PC-3 (cell line): ENCODE measurements around the gene NPRL2. TPM values are rescaled to one million over a fixed set of nuclear protein-coding genes. Genes with fewer than 3 reads are reported as not detected.

Experiments used
- ATAC-seq: fragments of 200-7000 bp; cut with Tn5 transposase; 2 replicates; pipeline ENCODE4 v1.9.1; 2020; ENCODE audit warnings: mild to moderate bottlenecking, moderate library complexity
- BruUV-seq: library from RNA; stranded (reverse); fragments of 400-500 nt; replicated peaks from 2 replicates; lab custom pipeline; 2021; lab: Mats Ljungman, UMichigan
- CTCF ChIA-PET: fragments of 300-600 bp; sonication (Branson Sonifier 250); formaldehyde crosslinking; loops from one replicate; lab custom pipeline; 2022; ENCODE audit warnings: antibody characterized with exemption; lab: Charles Lee
- POLR2A ChIA-PET: fragments of 300-600 bp; sonication (Branson Sonifier 250); formaldehyde crosslinking; loops from one replicate; lab custom pipeline; 2022; ENCODE audit warnings: antibody characterized with exemption; ENCODE audit not compliant: unreplicated experiment; lab: Charles Lee
- DNase-seq: peaks from one replicate; pipeline ENCODE4 v3.0.0-alpha.2; 2015
- H2AFZ ChIP-seq: fragments of 300-600 bp; sonication (generic); 2 replicates; pipeline ENCODE4 v1.6.0; 2016; ENCODE audit warnings: antibody characterized with exemption, low read length
- H3F3A ChIP-seq: fragments of 300-600 bp; sonication (generic); one replicate; pipeline ENCODE4 v1.6.0; 2017; ENCODE audit warnings: antibody characterized with exemption, low read length, control low read depth, mild to moderate bottlenecking; ENCODE audit not compliant: unreplicated experiment
- H3K27ac ChIP-seq: fragments of 300-600 bp; sonication (generic); 2 replicates; pipeline ENCODE4 v1.5.1; 2016; ENCODE audit warnings: mild to moderate bottlenecking, low read length
- H3K27me3 ChIP-seq: fragments of 300-600 bp; sonication (generic); 2 replicates; pipeline ENCODE4 v1.6.1; 2016; ENCODE audit warnings: low read length, mixed read lengths
- H3K36me3 ChIP-seq: fragments of 300-600 bp; sonication (generic); 2 replicates; pipeline ENCODE4 v1.6.1; 2016; ENCODE audit warnings: low read depth, mixed run types, low read length, mixed read lengths
- H3K4me1 ChIP-seq: fragments of 300-600 bp; sonication (generic); 2 replicates; pipeline ENCODE4 v1.5.1; 2016; ENCODE audit warnings: low read length; ENCODE audit not compliant: insufficient read depth
- H3K4me2 ChIP-seq: fragments of 300-600 bp; sonication (generic); 2 replicates; pipeline ENCODE4 v1.6.0; 2016; ENCODE audit warnings: low read length
- H3K4me3 ChIP-seq: fragments of 300-600 bp; sonication (generic); 2 replicates; pipeline ENCODE4 v1.5.1; 2016; ENCODE audit warnings: mild to moderate bottlenecking, low read length, mixed read lengths
- H3K79me2 ChIP-seq: fragments of 300-600 bp; sonication (generic); 2 replicates; pipeline ENCODE4 v1.6.1; 2017; ENCODE audit warnings: low read length, mixed read lengths
- H3K9ac ChIP-seq: fragments of 300-600 bp; sonication (generic); 2 replicates; pipeline ENCODE4 v1.6.0; 2016; ENCODE audit warnings: mild to moderate bottlenecking, low read length
- H3K9me2 ChIP-seq: fragments of 300-600 bp; sonication (generic); replicated peaks from 2 replicates; pipeline ENCODE4 v1.6.1; 2016; ENCODE audit warnings: mixed run types, low read length, mixed read lengths
- H3K9me3 ChIP-seq: fragments of 300-600 bp; sonication (generic); 2 replicates; pipeline ENCODE4 v1.6.1; 2016; ENCODE audit warnings: low read length, mixed read lengths
- H4K20me1 ChIP-seq: fragments of 300-600 bp; sonication (generic); 2 replicates; pipeline ENCODE4 v1.6.1; 2016; ENCODE audit warnings: low read length, mixed read lengths
- EZH2 ChIP-seq: fragments of 300-600 bp; sonication (generic); IDR thresholded peaks from one replicate; pipeline ENCODE4 v1.6.1; 2017; ENCODE audit warnings: antibody characterized with exemption, mild to moderate bottlenecking, low read length; ENCODE audit not compliant: unreplicated experiment
- EZH2phosphoT487 ChIP-seq: fragments of 300-600 bp; sonication (generic); IDR thresholded peaks from 2 replicates; pipeline ENCODE4 v1.6.1; 2018; ENCODE audit warnings: mild to moderate bottlenecking, antibody characterized with exemption, low read length, borderline replicate concordance
- intact Hi-C: fragments of 100-400 bp; cut with micrococcal nuclease; formaldehyde crosslinking; loops from 2 replicates; pipeline ENCODE4 v1.9.0; 2023
- total RNA-seq: library from RNA; depleted of rRNA; stranded (reverse); fragments of >200 nt; gene quantifications from 2 replicates; pipeline ENCODE4 v1.2.3, GENCODE V29; 2014
- TF ChIP-seq, protein P1 (sequence below): fragments of 300-600 bp; sonication (generic); conservative IDR thresholded peaks from 2 replicates; pipeline ENCODE4 v1.5.1; 2017; ENCODE audit warnings: antibody characterized with exemption, low read depth, mild to moderate bottlenecking, low read length

Gene NPRL2
- total RNA-seq, 1 experiment from 2014 or later: 56.9 TPM

GRCh38 chr3:50395070-50395860, 44.7 kb upstream of the NPRL2 start:
- ChIA-PET CTCF (interaction anchor here (0.6 kb wide), 1 partner anchor 123 kb away, joined by 8 read pairs; no protein-coding TSS in a partner anchor), POLR2A (no interaction called here)
- H3F3A ChIP-seq: no peaks in the 10 kb centered on the region
- H4K20me1 ChIP-seq: no peaks in the 10 kb centered on the region
- no peaks in the 10 kb centered on the region for H3K27me3 ChIP-seq
- DNase-seq: no peak
- H3K4me3 ChIP-seq: no peak overlapping the region
- no peak overlapping the region for H3K4me2 ChIP-seq
- H3K79me2 ChIP-seq: no peaks in the 10 kb centered on the region
- no peak overlapping the region for H3K27ac ChIP-seq
- no TSS peak for BruUV-seq
- intact Hi-C loops: no loop called here
- H3K4me1 ChIP-seq: peaks cover 11% of the 10 kb centered on the region
- H3K9ac ChIP-seq: no peak overlapping the region
- no peaks in the 10 kb centered on the region for H3K9me3 ChIP-seq
- no peak overlapping the region for H2AFZ ChIP-seq
- no peaks in the 10 kb centered on the region for H3K9me2 ChIP-seq
- TF ChIP-seq EZH2 (no peak), EZH2phosphoT487 (no peak)
- TF ChIP-seq, protein P1, sequence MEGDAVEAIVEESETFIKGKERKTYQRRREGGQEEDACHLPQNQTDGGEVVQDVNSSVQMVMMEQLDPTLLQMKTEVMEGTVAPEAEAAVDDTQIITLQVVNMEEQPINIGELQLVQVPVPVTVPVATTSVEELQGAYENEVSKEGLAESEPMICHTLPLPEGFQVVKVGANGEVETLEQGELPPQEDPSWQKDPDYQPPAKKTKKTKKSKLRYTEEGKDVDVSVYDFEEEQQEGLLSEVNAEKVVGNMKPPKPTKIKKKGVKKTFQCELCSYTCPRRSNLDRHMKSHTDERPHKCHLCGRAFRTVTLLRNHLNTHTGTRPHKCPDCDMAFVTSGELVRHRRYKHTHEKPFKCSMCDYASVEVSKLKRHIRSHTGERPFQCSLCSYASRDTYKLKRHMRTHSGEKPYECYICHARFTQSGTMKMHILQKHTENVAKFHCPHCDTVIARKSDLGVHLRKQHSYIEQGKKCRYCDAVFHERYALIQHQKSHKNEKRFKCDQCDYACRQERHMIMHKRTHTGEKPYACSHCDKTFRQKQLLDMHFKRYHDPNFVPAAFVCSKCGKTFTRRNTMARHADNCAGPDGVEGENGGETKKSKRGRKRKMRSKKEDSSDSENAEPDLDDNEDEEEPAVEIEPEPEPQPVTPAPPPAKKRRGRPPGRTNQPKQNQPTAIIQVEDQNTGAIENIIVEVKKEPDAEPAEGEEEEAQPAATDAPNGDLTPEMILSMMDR: no peak
- H3K36me3 ChIP-seq: no peaks in the 10 kb centered on the region
- ATAC-seq: no peak

- H3K27ac ChIP-seq: no peak overlapping the region
Measured at GRCh38 chr3:50393061-50393460, 42.5 kb upstream of the NPRL2 start.

More at GRCh38 chr3:50393061-50393460, 42.5 kb upstream of the NPRL2 start:
- ChIA-PET CTCF (interaction anchor here (0.6 kb wide), 1 partner anchor 27 kb away, joined by 3 read pairs; no protein-coding TSS in a partner anchor), POLR2A (no interaction called here)
- H3K27me3 ChIP-seq: no peaks in the 10 kb centered on the region
- no peaks in the 10 kb centered on the region for H4K20me1 ChIP-seq
- ATAC-seq (no peak), DNase-seq (no peak)
- H3K9me3 ChIP-seq: no peaks in the 10 kb centered on the region
- intact Hi-C loops: no loop called here
- H3K9ac ChIP-seq: no peak overlapping the region
- no peaks in the 10 kb centered on the region for H3F3A ChIP-seq
- H3K4me2 ChIP-seq: no peak overlapping the region
- H3K36me3 ChIP-seq: no peaks in the 10 kb centered on the region
- H3K4me3 ChIP-seq: no peak overlapping the region
- no peak overlapping the region for H2AFZ ChIP-seq
- H3K79me2 ChIP-seq: no peaks in the 10 kb centered on the region
- no peak for TF ChIP-seq EZH2phosphoT487
- TF ChIP-seq, protein P1: no peak
- no peak for TF ChIP-seq EZH2
- no TSS peak for BruUV-seq
- H3K9me2 ChIP-seq: no peaks in the 10 kb centered on the region
- peaks cover 11% of the 10 kb centered on the region for H3K4me1 ChIP-seq
